CD4-positive, alpha-beta memory T cell (primary cell): ENCODE data around the gene CELA2B. TPM values are rescaled to one million over a fixed set of nuclear protein-coding genes. Genes with fewer than 3 reads are reported as not detected.
"Not testable (repeated sequence)": the region's sequence is repeated elsewhere in the genome, so short reads cannot be mapped to it uniquely, and the experiment has no call there.

Source experiments
- CTCF ChIA-PET: fragments of 350-600 bp; sonication (Branson Sonifier 250); formaldehyde crosslinking; loops from one replicate; lab custom pipeline; 2021; ENCODE audit warnings: inconsistent platforms; ENCODE audit not compliant: partially characterized antibody; lab: Charles Lee
- POLR2A ChIA-PET: fragments of 350-600 bp; sonication (Branson Sonifier 250); formaldehyde crosslinking; loops from one replicate; lab custom pipeline; 2021; ENCODE audit not compliant: partially characterized antibody; lab: Charles Lee
- DNase-seq, 5 donors: peaks; one replicate each; pipeline versions ENCODE4 v3.0.0 to v3.0.0-alpha.2; 2020 to 2022; ENCODE audit warnings: mixed read lengths in 1 of 5
- H3K27ac ChIP-seq: one replicate; pipeline ENCODE4 v1.7.0; 2013; ENCODE audit warnings: low read depth, low read length
- H3K27me3 ChIP-seq: 2 replicates; pipeline ENCODE4 v1.7.0; 2013; ENCODE audit warnings: mild to moderate bottlenecking, low read length, moderate library complexity; ENCODE audit not compliant: insufficient read depth
- H3K36me3 ChIP-seq: 2 replicates; pipeline ENCODE4 v1.7.0; 2013; ENCODE audit warnings: mild to moderate bottlenecking, low read length, moderate library complexity; ENCODE audit not compliant: insufficient read depth
- H3K4me1 ChIP-seq: 2 replicates; pipeline ENCODE4 v1.7.0; 2013; ENCODE audit warnings: mild to moderate bottlenecking, low read length, moderate library complexity; ENCODE audit not compliant: insufficient read depth
- H3K4me3 ChIP-seq, 2 donors: one replicate each; pipeline ENCODE4 v1.7.0; 2013; ENCODE audit warnings: low read length in 2 of 2, mild to moderate bottlenecking in 1 of 2
- H3K9me3 ChIP-seq, 2 donors: one replicate each; pipeline ENCODE4 v1.7.0; 2013; ENCODE audit warnings: low read length in 2 of 2, control low read depth in 1 of 2; ENCODE audit not compliant: control insufficient read depth in 1 of 2
- H3K27ac Mint-ChIP-seq, 7 donors: one replicate each; pipeline ENCODE4 v1.8.0; 2020 to 2021; ENCODE audit warnings: mixed read lengths in 7 of 7, mild to moderate bottlenecking in 6 of 7, inconsistent platforms in 3 of 7, moderate library complexity in 3 of 7
- H3K27me3 Mint-ChIP-seq, 2 donors: one replicate each; pipeline ENCODE4 v1.8.0; 2020 to 2021; ENCODE audit warnings: mixed read lengths in 2 of 2
- H3K36me3 Mint-ChIP-seq, 2 donors: one replicate each; pipeline ENCODE4 v1.8.0; 2020 to 2021; ENCODE audit warnings: mixed read lengths in 2 of 2, inconsistent platforms in 1 of 2, mild to moderate bottlenecking in 1 of 2
- H3K4me1 Mint-ChIP-seq, 4 donors: one replicate each; pipeline ENCODE4 v1.8.0; 2020 to 2021; ENCODE audit warnings: mixed read lengths in 4 of 4, mild to moderate bottlenecking in 1 of 4
- H3K4me3 Mint-ChIP-seq, 8 donors: one replicate each; pipeline ENCODE4 v1.8.0; 2020 to 2021; ENCODE audit warnings: mixed read lengths in 8 of 8, mild to moderate bottlenecking in 7 of 8, moderate library complexity in 6 of 8, inconsistent platforms in 3 of 8
- H3K9me3 Mint-ChIP-seq, 8 donors: one replicate each; pipeline ENCODE4 v1.8.0; 2020 to 2021; ENCODE audit warnings: mixed read lengths in 8 of 8, mild to moderate bottlenecking in 5 of 8, inconsistent platforms in 3 of 8, moderate library complexity in 1 of 8
- intact Hi-C: fragments of 100-400 bp; cut with micrococcal nuclease; formaldehyde crosslinking; loops from one replicate; pipeline ENCODE4 v1.15.1; 2023
- polyA plus RNA-seq, 2 donors: library from polyadenylated mRNA; unstranded; fragments of 300-500 nt; fragmentation: Illumina TruSeq; gene quantifications; one replicate each; pipeline ENCODE4 v1.2.3, GENCODE V29; 2021
- total RNA-seq, 2 experiments: library from RNA; stranded (reverse); gene quantifications; one replicate each; pipeline ENCODE4 v1.2.3, GENCODE V29; 2021

Gene CELA2B
- total and polyA plus RNA-seq, 4 experiments from 2014 or later, result not detected

DNA sequence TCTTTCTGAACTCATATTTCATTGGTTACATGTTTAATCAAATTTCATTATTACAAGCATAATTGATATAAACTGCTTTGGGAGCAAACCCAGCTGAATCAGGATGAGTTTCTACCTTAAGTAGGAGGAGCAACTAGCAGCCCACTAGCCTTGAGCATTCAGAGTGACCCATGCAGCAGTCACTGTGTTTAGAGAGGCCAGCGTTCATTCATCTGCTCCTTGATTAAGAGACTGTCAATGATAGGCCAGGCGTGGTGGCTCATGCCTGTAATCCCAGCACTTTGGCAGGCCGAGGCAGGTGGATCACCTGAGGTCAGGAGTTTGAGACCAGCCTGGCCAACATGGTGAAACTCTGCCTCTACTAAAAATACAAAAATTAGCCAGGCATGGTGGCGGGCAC lies 17.5 kb upstream of the CELA2B start:
- CTCF ChIA-PET, intact Hi-C loops, DNase-seq, H3K27me3 Mint-ChIP-seq, H3K9me3 Mint-ChIP-seq, H3K27me3 ChIP-seq, H3K27ac Mint-ChIP-seq, POLR2A ChIA-PET, H3K4me3 Mint-ChIP-seq, H3K4me1 ChIP-seq, H3K27ac ChIP-seq, H3K9me3 ChIP-seq, H3K36me3 Mint-ChIP-seq, H3K4me3 ChIP-seq, H3K36me3 ChIP-seq, H3K4me1 Mint-ChIP-seq: not testable (repeated sequence)

DNA sequence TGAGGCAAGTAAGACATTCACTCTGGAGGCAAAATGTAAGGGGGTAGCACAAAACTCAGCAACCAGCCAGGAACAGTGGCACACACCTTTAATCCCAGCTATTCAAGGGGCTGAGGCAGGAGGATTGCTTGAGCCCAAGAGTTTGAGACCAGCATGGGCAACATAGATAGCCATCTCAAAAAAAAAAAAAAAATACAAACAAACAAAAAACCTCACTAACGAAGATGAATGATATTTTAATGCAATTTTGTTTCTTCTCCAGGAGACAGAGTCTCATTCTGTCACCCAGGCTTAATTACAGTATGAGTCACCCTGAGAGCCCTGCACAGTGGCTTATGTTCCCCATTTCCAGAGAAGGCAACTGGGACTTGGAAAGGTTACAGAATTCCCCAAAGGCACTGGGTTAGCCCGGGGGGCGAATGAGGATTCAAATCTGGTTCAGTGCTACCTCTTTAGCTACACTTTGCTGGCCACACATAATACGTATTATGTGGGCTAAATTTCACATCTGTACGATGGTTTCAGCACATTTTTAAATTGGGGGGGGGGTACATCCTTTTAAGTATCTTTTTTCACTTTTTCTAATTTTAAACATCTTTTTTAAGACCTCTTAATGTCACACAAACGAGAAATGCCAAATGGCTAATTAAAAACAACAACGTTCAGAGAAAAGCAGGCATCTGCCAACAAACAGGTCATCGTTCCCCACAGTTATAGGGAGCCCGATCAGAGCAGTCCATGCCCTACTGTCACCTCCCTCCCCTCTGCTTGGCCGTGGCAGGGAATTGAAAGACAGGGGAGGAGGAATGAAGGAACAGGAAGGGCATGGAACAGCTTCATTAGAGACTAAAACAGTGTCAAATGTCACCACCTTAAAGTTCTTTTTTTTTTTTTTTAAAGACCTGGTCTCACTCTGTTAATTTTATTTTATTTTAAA lies 15.9 kb upstream of the CELA2B start:
- CTCF ChIA-PET, result no interaction called here
- H3K4me3 ChIP-seq, result no peak overlapping the region
- Mint-ChIP-seq H3K36me3 (no peaks in the 10 kb centered on the region), H3K4me1 (no peaks in the 10 kb centered on the region), H3K27me3 (peaks cover 5 to 16% of the 10 kb centered on the region in 2 donors), H3K27ac (no peak overlapping the region), H3K4me3 (no peak overlapping the region), H3K9me3 (no peaks in the 10 kb centered on the region)
- DNase-seq, result no peak
- POLR2A ChIA-PET, result no interaction called here
- no peaks in the 10 kb centered on the region for H3K9me3 ChIP-seq
- H3K27ac ChIP-seq, result no peak overlapping the region
- intact Hi-C loops, result no loop called here
- H3K27me3 ChIP-seq, result no peaks in the 10 kb centered on the region
- no peaks in the 10 kb centered on the region for H3K36me3 ChIP-seq
- H3K4me1 ChIP-seq, result no peaks in the 10 kb centered on the region

DNA sequence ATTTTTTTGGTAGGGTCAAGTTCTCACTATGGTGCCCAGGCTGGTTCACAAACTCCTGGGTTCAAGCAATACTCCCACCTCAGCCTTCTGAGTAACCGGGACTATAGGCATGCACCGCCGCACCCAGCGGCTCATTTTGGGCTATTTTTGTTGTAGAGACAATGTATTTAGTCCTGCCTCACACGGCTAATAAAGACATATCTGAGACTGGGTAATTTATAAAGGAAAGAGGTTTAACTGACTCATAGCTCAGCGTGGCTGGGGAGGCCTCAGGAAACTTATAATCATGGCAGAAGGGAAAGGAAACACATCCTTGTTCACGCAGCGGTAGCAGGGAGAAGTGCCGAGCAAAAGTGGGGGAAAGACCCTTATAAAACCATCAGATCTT lies 15.2 kb upstream of the CELA2B start:
- H3K27ac Mint-ChIP-seq, result no peak overlapping the region

DNA sequence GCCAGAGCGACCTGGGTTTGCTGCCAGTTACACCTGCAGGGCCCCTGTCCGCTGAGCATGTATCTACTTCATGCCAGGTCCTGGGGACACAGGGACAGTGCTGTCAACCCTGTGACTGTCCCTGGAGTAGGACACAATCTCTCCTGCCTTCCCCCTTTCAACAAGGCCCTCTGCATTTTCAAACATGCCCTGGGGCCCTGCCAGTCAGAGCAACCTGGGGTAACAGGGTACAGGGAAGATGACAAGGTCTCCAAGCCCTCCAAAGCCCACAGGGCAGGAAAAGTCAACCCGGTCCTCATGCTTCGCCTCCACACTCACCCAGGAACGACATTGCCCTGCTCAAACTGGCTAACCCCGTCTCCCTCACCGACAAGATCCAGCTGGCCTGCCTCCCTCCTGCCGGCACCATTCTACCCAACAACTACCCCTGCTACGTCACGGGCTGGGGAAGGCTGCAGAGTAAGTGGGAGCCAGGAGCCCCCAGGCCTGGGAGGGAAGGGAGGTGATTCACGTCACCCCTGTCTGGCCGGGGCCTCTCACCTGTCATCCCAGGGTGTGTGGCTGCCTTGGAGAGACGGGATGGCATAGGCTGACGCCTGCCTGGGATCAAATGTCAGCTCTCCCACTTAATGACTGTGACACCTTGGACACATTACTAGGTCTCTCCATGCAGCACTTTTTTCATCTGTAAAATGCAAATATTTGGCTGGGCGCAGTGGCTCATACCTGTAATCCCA lies 12.7 kb upstream of the CELA2B start:
- POLR2A ChIA-PET, H3K27ac ChIP-seq, H3K9me3 Mint-ChIP-seq, CTCF ChIA-PET, DNase-seq, H3K9me3 ChIP-seq, H3K36me3 Mint-ChIP-seq, H3K4me1 ChIP-seq, H3K36me3 ChIP-seq, intact Hi-C loops, H3K4me1 Mint-ChIP-seq, H3K4me3 Mint-ChIP-seq, H3K27me3 ChIP-seq, H3K27ac Mint-ChIP-seq, H3K4me3 ChIP-seq: not testable (repeated sequence)
- peaks cover 3 to 11% of the 10 kb centered on the region in 2 donors for H3K27me3 Mint-ChIP-seq

More for the DNA sequence above, 15.2 kb upstream of the CELA2B start:
- H3K27me3 ChIP-seq, result no peaks in the 10 kb centered on the region
- POLR2A ChIA-PET, result no interaction called here
- no peaks in the 10 kb centered on the region for H3K9me3 Mint-ChIP-seq
- H3K4me3 Mint-ChIP-seq, result no peak overlapping the region
- no peaks in the 10 kb centered on the region for H3K4me1 Mint-ChIP-seq
- no peaks in the 10 kb centered on the region for H3K36me3 Mint-ChIP-seq
- no peaks in the 10 kb centered on the region for H3K36me3 ChIP-seq
- no peaks in the 10 kb centered on the region for H3K4me1 ChIP-seq
- peaks cover 5 to 14% of the 10 kb centered on the region in 2 donors for H3K27me3 Mint-ChIP-seq
- no peak overlapping the region for H3K27ac ChIP-seq
- no peak overlapping the region for H3K4me3 ChIP-seq
- H3K9me3 ChIP-seq, result no peaks in the 10 kb centered on the region
- no peak for DNase-seq
- intact Hi-C loops, result no loop called here
- CTCF ChIA-PET, result no interaction called here

DNA sequence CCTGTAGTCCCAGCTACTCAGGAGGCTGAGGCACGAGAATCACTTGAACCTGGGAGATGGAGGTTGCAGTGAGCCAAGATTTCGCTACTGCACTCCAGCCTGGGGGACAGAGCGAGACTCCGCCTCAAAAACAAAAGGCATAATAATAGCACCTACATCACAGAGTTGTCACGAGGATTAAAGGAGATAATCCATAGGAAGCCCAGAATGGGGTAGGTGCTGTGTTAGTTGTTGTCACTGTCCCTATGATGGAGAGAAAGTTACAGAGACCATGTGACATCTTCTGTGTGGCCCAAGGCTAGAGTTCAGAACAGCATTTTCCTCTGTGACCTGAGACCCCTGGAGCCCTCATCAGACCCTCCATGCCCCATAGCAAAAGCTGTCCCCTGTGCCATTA lies 12.0 kb upstream of the CELA2B start:
- POLR2A ChIA-PET, result not testable (repeated sequence)

DNA sequence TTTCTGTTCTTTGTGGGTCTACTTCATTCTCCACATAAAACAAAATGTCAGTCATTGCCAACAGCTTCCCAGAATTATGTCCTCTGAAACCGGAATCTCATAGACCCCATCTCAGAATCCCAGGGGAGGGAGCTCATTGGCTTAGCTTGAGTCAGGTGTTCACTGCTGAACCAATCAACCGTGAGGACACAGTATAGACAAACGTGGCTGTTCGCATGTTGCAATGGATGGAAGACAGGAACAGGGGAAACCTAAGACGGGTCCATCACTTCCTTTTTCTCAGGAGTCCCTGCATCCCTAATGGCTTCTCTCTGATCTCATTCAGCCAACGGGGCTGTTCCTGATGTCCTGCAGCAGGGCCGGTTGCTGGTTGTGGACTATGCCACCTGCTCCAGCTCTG lies 10.2 kb upstream of the CELA2B start:
- Histone ChIP-seq H3K27me3 (no peaks in the 10 kb centered on the region), H3K4me1 (no peaks in the 10 kb centered on the region), H3K36me3 (no peaks in the 10 kb centered on the region), H3K4me3 (no peak overlapping the region), H3K9me3 (no peaks in the 10 kb centered on the region), H3K27ac (no peak overlapping the region)
- DNase-seq, result no peak
- H3K4me3 Mint-ChIP-seq, result no peak overlapping the region
- H3K27ac Mint-ChIP-seq, result no peak overlapping the region
- no peaks in the 10 kb centered on the region for H3K4me1 Mint-ChIP-seq
- intact Hi-C loops, result no loop called here
- H3K36me3 Mint-ChIP-seq, result no peaks in the 10 kb centered on the region
- ChIA-PET CTCF (no interaction called here), POLR2A (no interaction called here)
- peaks cover 0 to 4% (median 0%) of the 10 kb centered on the region in 8 donors for H3K9me3 Mint-ChIP-seq
- peaks cover 7 to 11% of the 10 kb centered on the region in 2 donors for H3K27me3 Mint-ChIP-seq

More for the DNA sequence above, 12.0 kb upstream of the CELA2B start:
- H3K4me3 Mint-ChIP-seq, H3K4me3 ChIP-seq, H3K4me1 ChIP-seq, H3K27me3 ChIP-seq, H3K27ac ChIP-seq, H3K9me3 ChIP-seq, H3K36me3 ChIP-seq, intact Hi-C loops, H3K4me1 Mint-ChIP-seq, H3K27ac Mint-ChIP-seq, H3K36me3 Mint-ChIP-seq, CTCF ChIA-PET, DNase-seq, H3K9me3 Mint-ChIP-seq: not testable (repeated sequence)
- peaks cover 3 to 11% of the 10 kb centered on the region in 2 donors for H3K27me3 Mint-ChIP-seq

DNA sequence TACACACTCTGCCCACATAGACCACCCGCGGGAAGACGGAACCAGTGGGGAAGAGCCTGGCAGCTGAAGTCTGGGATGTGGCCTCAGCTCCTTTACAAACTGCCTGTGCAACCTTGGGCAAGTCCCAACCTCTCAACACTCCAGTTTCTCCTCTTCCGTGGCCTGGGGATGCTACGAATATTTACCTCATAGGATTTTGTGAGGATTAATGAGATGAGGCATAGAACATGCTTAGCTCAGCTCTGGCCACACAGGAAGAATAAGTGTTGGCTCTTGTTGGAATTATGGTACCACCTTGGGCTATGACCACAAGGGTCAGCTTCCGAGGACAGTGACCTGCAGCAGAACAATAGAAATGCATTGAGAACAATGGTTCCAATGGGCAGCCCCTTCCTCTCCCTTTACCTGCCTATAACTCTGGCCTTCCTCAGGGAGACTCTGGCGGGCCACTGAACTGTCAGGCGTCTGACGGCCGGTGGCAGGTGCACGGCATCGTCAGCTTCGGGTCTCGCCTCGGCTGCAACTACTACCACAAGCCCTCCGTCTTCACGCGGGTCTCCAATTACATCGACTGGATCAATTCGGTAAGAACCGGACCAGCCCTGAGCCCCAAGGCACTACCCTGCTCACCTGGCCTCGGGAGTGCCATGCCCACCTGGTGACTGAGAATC lies 8.8 kb upstream of the CELA2B start:
- H3K36me3 Mint-ChIP-seq, DNase-seq, H3K4me3 Mint-ChIP-seq, H3K27ac ChIP-seq, H3K9me3 Mint-ChIP-seq, H3K27me3 ChIP-seq, H3K27ac Mint-ChIP-seq, H3K4me3 ChIP-seq, H3K36me3 ChIP-seq, H3K4me1 Mint-ChIP-seq, POLR2A ChIA-PET, CTCF ChIA-PET, H3K4me1 ChIP-seq, H3K9me3 ChIP-seq, intact Hi-C loops: not testable (repeated sequence)
- H3K27me3 Mint-ChIP-seq, result peaks cover 7 to 11% of the 10 kb centered on the region in 2 donors
